ENCODE measurements around the gene TRIM16. TPM values are rescaled to one million over a fixed set of nuclear protein-coding genes. Genes with fewer than 3 reads are reported as not detected.

Gene TRIM16
- total and polyA plus RNA-seq, 2 of the 8 experiments (the other 6 are each of a cell fraction or from before 2014, with no cell fraction given): 15.2 to 29.1 TPM

GRCh38 chr17:15662681-15663080 is 21.4 kb downstream of the TRIM16 start:
- H3K9me3 ChIP-seq (ENCODE audit: insufficient read depth in 2 of 2, low read depth in 1 of 2, low read length in 1 of 2): no peaks in the 10 kb centered on the region
- ChIA-PET POLR2A (ENCODE audit: partially characterized antibody) (interaction anchor here (0.8 to 1.9 kb wide), 3 partner anchors 10 to 371 kb away, joined by 3 to 5 read pairs (median 3); no protein-coding TSS in a partner anchor), CTCF (ENCODE audit: partially characterized antibody) (no interaction called here)
- FAIRE-seq (no peak), DNase-seq (ENCODE audit: low read depth in 1 of 2, low spot score in 2 of 2) (no peak)
- H3K14ac ChIP-seq (ENCODE audit: insufficient read length): no peak overlapping the region
- no peak overlapping the region for H3K56ac ChIP-seq (replicated peaks; ENCODE audit: insufficient read length, low read depth, low read length)
- H3K27me3 ChIP-seq (replicated peaks in 1 of 4; ENCODE audit: control insufficient read depth in 3 of 4, extremely low read depth in 1 of 4, insufficient read depth in 3 of 4, low read length in 3 of 4): no peaks in the 10 kb centered on the region
- H2AFZ ChIP-seq (ENCODE audit: low read length): no peak overlapping the region
- H3K4ac ChIP-seq (replicated peaks; ENCODE audit: insufficient read length, low read depth, low read length): no peak overlapping the region
- H3K4me2 ChIP-seq (ENCODE audit: insufficient read depth in 1 of 2, low read depth in 2 of 2, low read length in 2 of 2): no peak overlapping the region
- H4K5ac ChIP-seq (ENCODE audit: insufficient read length, low read depth, low read length): no peak overlapping the region
- H3K9ac ChIP-seq (replicated peaks in 1 of 4; ENCODE audit: extremely low read depth in 1 of 4, low read depth in 3 of 4, low read length in 3 of 4): no peak overlapping the region
- H2AK5ac ChIP-seq (ENCODE audit: low read depth, low read length): no peak overlapping the region
- no peak overlapping the region for H3K4me3 ChIP-seq (ENCODE audit: extremely low read depth in 1 of 4, insufficient read depth in 2 of 4, low read depth in 3 of 4, low read length in 4 of 4)
- no peak overlapping the region for H3K27ac ChIP-seq (ENCODE audit: low read depth, low read length)
- no peak overlapping the region for H2BK5ac ChIP-seq (ENCODE audit: low read depth, low read length)
- H3K79me1 ChIP-seq (ENCODE audit: low read depth, low read length): no peaks in the 10 kb centered on the region
- no peak overlapping the region for H2BK120ac ChIP-seq (replicated peaks; ENCODE audit: low read depth, low read length)
- no peak overlapping the region for H2BK20ac ChIP-seq (ENCODE audit: low read length)
- H4K91ac ChIP-seq (replicated peaks; ENCODE audit: insufficient read length, low read length): no peak overlapping the region
- H3K79me2 ChIP-seq (ENCODE audit: control insufficient read depth in 1 of 2, insufficient read depth in 2 of 2, low read length in 2 of 2): no peaks in the 10 kb centered on the region
- H2BK15ac ChIP-seq (ENCODE audit: low read length): no peak overlapping the region
- peaks cover 0 to 13% (median 7%) of the 10 kb centered on the region in 4 experiments; a peak in 5 of 8 replicates for H3K36me3 ChIP-seq (ENCODE audit: control insufficient read depth in 2 of 4, insufficient read depth in 4 of 4, low read length in 3 of 4)
- H3K4me1 ChIP-seq (replicated peaks in 1 of 4; ENCODE audit: control insufficient read depth in 3 of 4, insufficient read depth in 4 of 4, low read length in 3 of 4): peaks cover 0 to 2% (median 0%) of the 10 kb centered on the region in 4 experiments; a peak in 1 of 7 replicates
- 82% methylated on average over 3 of the region's 3 CpGs; no CpG with 5 or more reads in 1 of the 2 experiments for WGBS, 2 experiments (ENCODE audit: extremely low coverage in 1 of 2, insufficient coverage in 1 of 2, insufficient read length in 1 of 2, insufficient replicate concordance in 2 of 2, low coverage in 1 of 2, low lambda C conversion rate in 2 of 2, missing lambda C conversion rate in 1 of 2)
- H4K20me1 ChIP-seq (replicated peaks in 1 of 2; ENCODE audit: control insufficient read depth in 1 of 2, insufficient read depth in 2 of 2, low read length in 2 of 2): no peaks in the 10 kb centered on the region
- H2BK12ac ChIP-seq (ENCODE audit: low read depth, low read length): no peak overlapping the region
- H3K23me2 ChIP-seq (ENCODE audit: low read depth, low read length): no peaks in the 10 kb centered on the region
- no peak overlapping the region for H3K18ac ChIP-seq (ENCODE audit: extremely low read depth, low read length)
- no peak overlapping the region for H3K23ac ChIP-seq (ENCODE audit: insufficient read length)
- no peak overlapping the region for H4K8ac ChIP-seq (ENCODE audit: extremely low read depth, insufficient read depth, low read length)
- TF ChIP-seq EP300 (IDR thresholded peaks at IDR 0.05; ENCODE audit: borderline replicate concordance in 1 of 2, low read depth in 2 of 2, low read length in 2 of 2): no peak

Measured in H1 (cell line).